GM12875 (cell line): ENCODE data around the gene KRT4.

Experiments
- H3K4me3 ChIP-seq: one replicate; pipeline ENCODE4 v1.5.1; 2011; ENCODE audit warnings: low read depth, low read length, control low read depth
- CTCF ChIP-seq: IDR thresholded peaks from 2 replicates; pipeline ENCODE4 v1.5.1; 2011; ENCODE audit warnings: low read depth, mild to moderate bottlenecking, control low read depth, inconsistent platforms, low read length, moderate library complexity, borderline replicate concordance; ENCODE audit not compliant: insufficient read depth

The KRT4 gene

GRCh38 chr12:52832451-52832850 lies 18.5 kb upstream of the KRT4 start:
- TF ChIP-seq CTCF, result no peak
- no peak overlapping the region for H3K4me3 ChIP-seq

GRCh38 chr12:52831251-52831650 lies 17.3 kb upstream of the KRT4 start:
- no peak for TF ChIP-seq CTCF
- no peak overlapping the region for H3K4me3 ChIP-seq

GRCh38 chr12:52829986-52830770 lies 16.3 kb upstream of the KRT4 start:
- H3K4me3 ChIP-seq, result no peak overlapping the region
- no peak for TF ChIP-seq CTCF

- TF ChIP-seq CTCF, result no peak
- H3K4me3 ChIP-seq, result no peak overlapping the region
Observed at GRCh38 chr12:52828591-52829021, 14.7 kb upstream of the KRT4 start.

- TF ChIP-seq CTCF, result no peak
- no peak overlapping the region for H3K4me3 ChIP-seq
Observed at GRCh38 chr12:52828156-52828555, 14.2 kb upstream of the KRT4 start.

- H3K4me3 ChIP-seq, result no peak overlapping the region
- TF ChIP-seq CTCF, result no peak
Observed at GRCh38 chr12:52827499-52828090, 13.7 kb upstream of the KRT4 start.
